ENCODE data around the gene ENAM.

Gene ENAM

GRCh38 chr4:70651864-70652506 lies 23.4 kb downstream of the ENAM start (continued):
- TF ChIP-seq CSRNP3 (CRISPR knock-in tag; IDR thresholded peaks at IDR 0.05) (no peak), PPARA (CRISPR knock-in tag; IDR thresholded peaks at IDR 0.05; ENCODE audit: borderline replicate concordance) (no peak), POU6F1 (CRISPR knock-in tag; IDR thresholded peaks at IDR 0.05; ENCODE audit: borderline replicate concordance, low read depth) (no peak), TOX (CRISPR knock-in tag; IDR thresholded peaks at IDR 0.05; ENCODE audit: borderline replicate concordance) (no peak), ZNF70 (CRISPR knock-in tag; IDR thresholded peaks at IDR 0.05) (no peak), ZFP3 (CRISPR knock-in tag; IDR thresholded peaks at IDR 0.05) (no peak), CSDC2 (CRISPR knock-in tag; IDR thresholded peaks at IDR 0.05) (no peak), TCF4 (CRISPR knock-in tag; IDR thresholded peaks at IDR 0.05; ENCODE audit: borderline replicate concordance) (no peak), ISL1 (CRISPR knock-in tag; IDR thresholded peaks at IDR 0.05) (no peak), PATZ1 (CRISPR knock-in tag; IDR thresholded peaks at IDR 0.05; ENCODE audit: borderline replicate concordance) (no peak)

- ATAC-seq, result no peak
- TF ChIP-seq PPARA (CRISPR knock-in tag; IDR thresholded peaks at IDR 0.05; ENCODE audit: borderline replicate concordance) (no peak), ZC3H10 (CRISPR knock-in tag; IDR thresholded peaks at IDR 0.05) (no peak), BACH2 (CRISPR knock-in tag; IDR thresholded peaks at IDR 0.05; ENCODE audit: borderline replicate concordance) (no peak), CREB5 (CRISPR knock-in tag; IDR thresholded peaks at IDR 0.05; ENCODE audit: low read depth) (no peak), ISL1 (CRISPR knock-in tag; IDR thresholded peaks at IDR 0.05) (no peak), OSR1 (CRISPR knock-in tag; IDR thresholded peaks at IDR 0.05) (no peak), TCF4 (CRISPR knock-in tag; IDR thresholded peaks at IDR 0.05; ENCODE audit: borderline replicate concordance) (no peak), CSRNP3 (CRISPR knock-in tag; IDR thresholded peaks at IDR 0.05) (no peak), ZFP3 (CRISPR knock-in tag; IDR thresholded peaks at IDR 0.05) (no peak), ZNF70 (CRISPR knock-in tag; IDR thresholded peaks at IDR 0.05) (no peak), PATZ1 (CRISPR knock-in tag; IDR thresholded peaks at IDR 0.05; ENCODE audit: borderline replicate concordance) (no peak), SNAI2 (CRISPR knock-in tag; IDR thresholded peaks at IDR 0.05) (no peak), ARNTL (CRISPR knock-in tag; IDR thresholded peaks at IDR 0.05; ENCODE audit: borderline replicate concordance, low read depth) (no peak), ZFP30 (CRISPR knock-in tag; IDR thresholded peaks at IDR 0.05) (no peak), RARB (CRISPR knock-in tag; IDR thresholded peaks at IDR 0.05) (no peak), ZNF8 (CRISPR knock-in tag; IDR thresholded peaks at IDR 0.05) (no peak), GLIS3 (CRISPR knock-in tag; IDR thresholded peaks at IDR 0.05) (no peak)
These were observed 26.1 kb downstream of the ENAM start for GRCh38 chr4:70654605-70655011.

All from SK-N-SH treated with all-trans-retinoic acid at 6 μM for 48 hours (cell line).